Renal cortical epithelial cell (primary cell): ENCODE data around the gene PRDM16. TPM values are rescaled to one million over a fixed set of nuclear protein-coding genes. Genes with fewer than 3 reads are reported as not detected.

ENCODE experiments used
- DNase-seq: peaks from one replicate; pipeline ENCODE4 v3.0.0-alpha.2; 2011; ENCODE audit warnings: low read depth
- total RNA-seq: library from RNA; depleted of rRNA; stranded (reverse); fragments of >200 nt; gene quantifications from 2 replicates; pipeline ENCODE4 v1.2.3, GENCODE V29; 2014

The PRDM16 gene
- total RNA-seq, 1 donor from 2014 or later: 0.94 TPM

- DNase-seq: no peak
Measured at GRCh38 chr1:3298197-3298596, 229.2 kb downstream of the PRDM16 start.

- no peak for DNase-seq
Measured at GRCh38 chr1:3304246-3304645, 235.2 kb downstream of the PRDM16 start.

- no peak for DNase-seq
Measured at GRCh38 chr1:3304692-3305091, 235.7 kb downstream of the PRDM16 start.

GRCh38 chr1:3305156-3305555 lies 236.2 kb downstream of the PRDM16 start:
- no peak for DNase-seq

GRCh38 chr1:3306583-3307291 lies 237.7 kb downstream of the PRDM16 start:
- DNase-seq: peak; percentile 55

- DNase-seq: peak; percentile 19
Measured at GRCh38 chr1:3307359-3307758, 238.4 kb downstream of the PRDM16 start.

- DNase-seq: no peak
Measured at GRCh38 chr1:3308053-3308452, 239.1 kb downstream of the PRDM16 start.

GRCh38 chr1:3310718-3311400 lies 241.9 kb downstream of the PRDM16 start:
- DNase-seq: no peak

- no peak for DNase-seq
Measured at GRCh38 chr1:3311711-3312110, 242.7 kb downstream of the PRDM16 start.

GRCh38 chr1:3312310-3312897 lies 243.4 kb downstream of the PRDM16 start:
- no peak for DNase-seq

- DNase-seq: peak; percentile 89
Measured at GRCh38 chr1:3312898-3313575, 244.0 kb downstream of the PRDM16 start.

GRCh38 chr1:3313576-3313950 lies 244.6 kb downstream of the PRDM16 start:
- DNase-seq: peak; percentile 64

GRCh38 chr1:3314491-3315381 lies 245.7 kb downstream of the PRDM16 start:
- DNase-seq: no peak

GRCh38 chr1:3315399-3316339 lies 246.7 kb downstream of the PRDM16 start:
- no peak for DNase-seq

- no peak for DNase-seq
Measured at GRCh38 chr1:3316340-3316943, 247.4 kb downstream of the PRDM16 start.

- no peak for DNase-seq
Measured at GRCh38 chr1:3317456-3317855, 248.5 kb downstream of the PRDM16 start.

GRCh38 chr1:3318329-3318728 lies 249.3 kb downstream of the PRDM16 start:
- no peak for DNase-seq

- DNase-seq: peak; percentile 45
Measured at GRCh38 chr1:3319874-3320245, 250.9 kb downstream of the PRDM16 start.

- DNase-seq: no peak
Measured at GRCh38 chr1:3320246-3321152, 251.5 kb downstream of the PRDM16 start.
